Stimulated activated naive CD8-positive, alpha-beta T cell treated with anti-CD3 and anti-CD28 coated beads, Interleukin-15, Interleukin-2, amounts not matched to agents 100 ng/mL and 50 ng/mL, for 24 hours (primary cell): ENCODE measurements around the gene PRKCA.

Experiments
- H3K27ac Mint-ChIP-seq: one replicate; pipeline ENCODE4 v1.8.0; 2021; ENCODE audit warnings: mild to moderate bottlenecking, mixed read lengths
- H3K27me3 Mint-ChIP-seq: one replicate; pipeline ENCODE4 v1.8.0; 2021; ENCODE audit warnings: mixed read lengths
- H3K36me3 Mint-ChIP-seq: one replicate; pipeline ENCODE4 v1.8.0; 2021; ENCODE audit warnings: low read depth, mixed read lengths
- H3K4me1 Mint-ChIP-seq: one replicate; pipeline ENCODE4 v1.8.0; 2021; ENCODE audit warnings: low read depth, mixed read lengths
- H3K4me3 Mint-ChIP-seq: one replicate; pipeline ENCODE4 v1.8.0; 2021; ENCODE audit warnings: mild to moderate bottlenecking, mixed read lengths
- H3K9me3 Mint-ChIP-seq: one replicate; pipeline ENCODE4 v1.8.0; 2021; ENCODE audit warnings: mixed read lengths

PRKCA gene

GRCh38 chr17:66492080-66492479, 189.7 kb downstream of the PRKCA start:
- H3K27ac Mint-ChIP-seq, result peak overlapping the region; percentile 75
- peaks cover 43% of the 10 kb centered on the region for H3K36me3 Mint-ChIP-seq
- no peak overlapping the region for H3K4me3 Mint-ChIP-seq
- H3K27me3 Mint-ChIP-seq, result no peaks in the 10 kb centered on the region
- peaks cover 67% of the 10 kb centered on the region for H3K4me1 Mint-ChIP-seq
- H3K9me3 Mint-ChIP-seq, result no peaks in the 10 kb centered on the region

GRCh38 chr17:66492561-66493005, 190.2 kb downstream of the PRKCA start:
- H3K27ac Mint-ChIP-seq, result peak overlapping the region; percentile 62
- H3K4me3 Mint-ChIP-seq, result no peak overlapping the region
- no peaks in the 10 kb centered on the region for H3K9me3 Mint-ChIP-seq
- H3K27me3 Mint-ChIP-seq, result no peaks in the 10 kb centered on the region
- H3K36me3 Mint-ChIP-seq, result peaks cover 48% of the 10 kb centered on the region
- H3K4me1 Mint-ChIP-seq, result peaks cover 62% of the 10 kb centered on the region

- Mint-ChIP-seq H3K4me3 (peak overlapping the region; percentile 15), H3K27me3 (no peaks in the 10 kb centered on the region), H3K9me3 (no peaks in the 10 kb centered on the region), H3K36me3 (peaks cover 57% of the 10 kb centered on the region), H3K4me1 (peaks cover 54% of the 10 kb centered on the region), H3K27ac (peak overlapping the region; percentile 45)
Measured at GRCh38 chr17:66493283-66494019, 191.0 kb downstream of the PRKCA start.

- Mint-ChIP-seq H3K27me3 (no peaks in the 10 kb centered on the region), H3K4me3 (peak overlapping the region; percentile 28), H3K36me3 (peaks cover 64% of the 10 kb centered on the region), H3K9me3 (no peaks in the 10 kb centered on the region), H3K27ac (peak overlapping the region; percentile 45), H3K4me1 (peaks cover 57% of the 10 kb centered on the region)
Measured at GRCh38 chr17:66494023-66494803, 191.8 kb downstream of the PRKCA start.

GRCh38 chr17:66495035-66495434, 192.6 kb downstream of the PRKCA start:
- Mint-ChIP-seq H3K9me3 (no peaks in the 10 kb centered on the region), H3K27me3 (no peaks in the 10 kb centered on the region), H3K27ac (no peak overlapping the region), H3K4me1 (peaks cover 57% of the 10 kb centered on the region), H3K36me3 (peaks cover 71% of the 10 kb centered on the region), H3K4me3 (no peak overlapping the region)

- peaks cover 70% of the 10 kb centered on the region for H3K36me3 Mint-ChIP-seq
- H3K27ac Mint-ChIP-seq, result no peak overlapping the region
- peaks cover 49% of the 10 kb centered on the region for H3K4me1 Mint-ChIP-seq
- no peaks in the 10 kb centered on the region for H3K27me3 Mint-ChIP-seq
- H3K4me3 Mint-ChIP-seq, result no peak overlapping the region
- H3K9me3 Mint-ChIP-seq, result no peaks in the 10 kb centered on the region
Measured at GRCh38 chr17:66496306-66496705, 193.9 kb downstream of the PRKCA start.

GRCh38 chr17:66498580-66498979, 196.2 kb downstream of the PRKCA start:
- H3K36me3 Mint-ChIP-seq, result peaks cover 63% of the 10 kb centered on the region
- no peak overlapping the region for H3K27ac Mint-ChIP-seq
- no peaks in the 10 kb centered on the region for H3K27me3 Mint-ChIP-seq
- H3K4me1 Mint-ChIP-seq, result peaks cover 33% of the 10 kb centered on the region
- no peaks in the 10 kb centered on the region for H3K9me3 Mint-ChIP-seq
- no peak overlapping the region for H3K4me3 Mint-ChIP-seq

GRCh38 chr17:66506641-66507040, 204.2 kb downstream of the PRKCA start:
- Mint-ChIP-seq H3K27ac (peak overlapping the region; percentile 3), H3K4me1 (peaks cover 56% of the 10 kb centered on the region), H3K4me3 (no peak overlapping the region)

GRCh38 chr17:66507103-66507923, 204.9 kb downstream of the PRKCA start:
- Mint-ChIP-seq H3K4me1 (peaks cover 63% of the 10 kb centered on the region), H3K4me3 (no peak overlapping the region), H3K27ac (peak overlapping the region; percentile 78), H3K36me3 (peaks cover 16% of the 10 kb centered on the region), H3K9me3 (no peaks in the 10 kb centered on the region), H3K27me3 (no peaks in the 10 kb centered on the region)

More at GRCh38 chr17:66506641-66507040, 204.2 kb downstream of the PRKCA start:
- no peaks in the 10 kb centered on the region for H3K27me3 Mint-ChIP-seq
- H3K36me3 Mint-ChIP-seq, result peaks cover 18% of the 10 kb centered on the region
- no peaks in the 10 kb centered on the region for H3K9me3 Mint-ChIP-seq

GRCh38 chr17:66507982-66508760, 205.8 kb downstream of the PRKCA start:
- H3K4me3 Mint-ChIP-seq, result no peak overlapping the region
- H3K36me3 Mint-ChIP-seq, result peaks cover 23% of the 10 kb centered on the region
- H3K27me3 Mint-ChIP-seq, result no peaks in the 10 kb centered on the region
- H3K9me3 Mint-ChIP-seq, result no peaks in the 10 kb centered on the region
- peaks cover 70% of the 10 kb centered on the region for H3K4me1 Mint-ChIP-seq
- H3K27ac Mint-ChIP-seq, result peak overlapping the region; percentile 97

GRCh38 chr17:66508896-66509844, 206.8 kb downstream of the PRKCA start:
- Mint-ChIP-seq H3K36me3 (peaks cover 27% of the 10 kb centered on the region), H3K27ac (peak overlapping the region; percentile 97), H3K27me3 (no peaks in the 10 kb centered on the region), H3K4me3 (peak overlapping the region; percentile 74), H3K9me3 (no peaks in the 10 kb centered on the region), H3K4me1 (peaks cover 77% of the 10 kb centered on the region)

- peak overlapping the region; percentile 97 for H3K27ac Mint-ChIP-seq
- H3K4me3 Mint-ChIP-seq, result peak overlapping the region; percentile 74
- H3K4me1 Mint-ChIP-seq, result peaks cover 84% of the 10 kb centered on the region
- H3K36me3 Mint-ChIP-seq, result peaks cover 27% of the 10 kb centered on the region
- H3K9me3 Mint-ChIP-seq, result no peaks in the 10 kb centered on the region
- no peaks in the 10 kb centered on the region for H3K27me3 Mint-ChIP-seq
Measured at GRCh38 chr17:66509926-66510325, 207.5 kb downstream of the PRKCA start.

GRCh38 chr17:66511135-66511534, 208.7 kb downstream of the PRKCA start:
- Mint-ChIP-seq H3K36me3 (peaks cover 36% of the 10 kb centered on the region), H3K4me1 (peaks cover 87% of the 10 kb centered on the region), H3K27me3 (no peaks in the 10 kb centered on the region), H3K4me3 (peak overlapping the region; percentile 60), H3K9me3 (no peaks in the 10 kb centered on the region), H3K27ac (peak overlapping the region; percentile 87)
